HG03139 (cell line): Measurements from ENCODE around the gene VWA2.

ENCODE experiments used
- ATAC-seq: cut with Tn5 transposase; IDR thresholded peaks from one replicate; pipeline ENCODE4 v1.9.1; 2021; ENCODE audit not compliant: unreplicated experiment

The VWA2 gene

GRCh38 chr10:114246679-114247305 lies 7.7 kb downstream of the VWA2 start:
- ATAC-seq: no peak

- no peak for ATAC-seq
Measured at GRCh38 chr10:114250236-114250635, 11.2 kb downstream of the VWA2 start.

GRCh38 chr10:114250716-114251115 lies 11.7 kb downstream of the VWA2 start:
- no peak for ATAC-seq

GRCh38 chr10:114252092-114252491 lies 13.0 kb downstream of the VWA2 start:
- no peak for ATAC-seq

GRCh38 chr10:114252883-114253282 lies 13.8 kb downstream of the VWA2 start:
- ATAC-seq: no peak

- ATAC-seq: no peak
Measured at GRCh38 chr10:114255227-114255626, 16.2 kb downstream of the VWA2 start.

GRCh38 chr10:114256008-114256765 lies 17.1 kb downstream of the VWA2 start:
- no peak for ATAC-seq

- ATAC-seq: no peak
Measured at GRCh38 chr10:114256822-114257221, 17.8 kb downstream of the VWA2 start.

- ATAC-seq: no peak
Measured at GRCh38 chr10:114257498-114257897, 18.4 kb downstream of the VWA2 start.

- ATAC-seq: no peak
Measured at GRCh38 chr10:114258274-114258840, 19.3 kb downstream of the VWA2 start.

GRCh38 chr10:114259824-114260223 lies 20.8 kb downstream of the VWA2 start:
- no peak for ATAC-seq

GRCh38 chr10:114260366-114260765 lies 21.3 kb downstream of the VWA2 start:
- no peak for ATAC-seq

- no peak for ATAC-seq
Measured at GRCh38 chr10:114261076-114261475, 22.0 kb downstream of the VWA2 start.

GRCh38 chr10:114262496-114262895 lies 23.4 kb downstream of the VWA2 start:
- ATAC-seq: no peak

- ATAC-seq: no peak
Measured at GRCh38 chr10:114265392-114266053, 26.5 kb downstream of the VWA2 start.

GRCh38 chr10:114266521-114266920 lies 27.5 kb downstream of the VWA2 start:
- ATAC-seq: no peak

- ATAC-seq: no peak
Measured at GRCh38 chr10:114271075-114271778, 32.2 kb downstream of the VWA2 start.

- no peak for ATAC-seq
Measured at GRCh38 chr10:114271779-114272167, 32.7 kb downstream of the VWA2 start.

- no peak for ATAC-seq
Measured at GRCh38 chr10:114272696-114273095, 33.6 kb downstream of the VWA2 start.

- ATAC-seq: no peak
Measured at GRCh38 chr10:114273910-114274309, 34.9 kb downstream of the VWA2 start.
